ENCODE data around the gene SHISA3.

The SHISA3 gene

GRCh38 chr4:42446823-42447222, 49.5 kb downstream of the SHISA3 start:
- in situ Hi-C loops (cut with HindIII; ENCODE audit: low sequenced_read_pairs): no loop called here
- no peak for DNase-seq (ENCODE audit: low read depth)
- H3K4me3 ChIP-seq (ENCODE audit: low read depth, low read length): no peak overlapping the region
- no peak for TF ChIP-seq CTCF (IDR thresholded peaks at IDR 0.05; ENCODE audit: low read depth, low read length, missing control alignments)
